ENCODE data around the gene SNX20. TPM values are rescaled to one million over a fixed set of nuclear protein-coding genes. Genes with fewer than 3 reads are reported as not detected.

The SNX20 gene
- total and polyA plus RNA-seq, 2 of the 13 experiments (the other 11 are each of a cell fraction or from before 2014, with no cell fraction given) = not detected

DNA sequence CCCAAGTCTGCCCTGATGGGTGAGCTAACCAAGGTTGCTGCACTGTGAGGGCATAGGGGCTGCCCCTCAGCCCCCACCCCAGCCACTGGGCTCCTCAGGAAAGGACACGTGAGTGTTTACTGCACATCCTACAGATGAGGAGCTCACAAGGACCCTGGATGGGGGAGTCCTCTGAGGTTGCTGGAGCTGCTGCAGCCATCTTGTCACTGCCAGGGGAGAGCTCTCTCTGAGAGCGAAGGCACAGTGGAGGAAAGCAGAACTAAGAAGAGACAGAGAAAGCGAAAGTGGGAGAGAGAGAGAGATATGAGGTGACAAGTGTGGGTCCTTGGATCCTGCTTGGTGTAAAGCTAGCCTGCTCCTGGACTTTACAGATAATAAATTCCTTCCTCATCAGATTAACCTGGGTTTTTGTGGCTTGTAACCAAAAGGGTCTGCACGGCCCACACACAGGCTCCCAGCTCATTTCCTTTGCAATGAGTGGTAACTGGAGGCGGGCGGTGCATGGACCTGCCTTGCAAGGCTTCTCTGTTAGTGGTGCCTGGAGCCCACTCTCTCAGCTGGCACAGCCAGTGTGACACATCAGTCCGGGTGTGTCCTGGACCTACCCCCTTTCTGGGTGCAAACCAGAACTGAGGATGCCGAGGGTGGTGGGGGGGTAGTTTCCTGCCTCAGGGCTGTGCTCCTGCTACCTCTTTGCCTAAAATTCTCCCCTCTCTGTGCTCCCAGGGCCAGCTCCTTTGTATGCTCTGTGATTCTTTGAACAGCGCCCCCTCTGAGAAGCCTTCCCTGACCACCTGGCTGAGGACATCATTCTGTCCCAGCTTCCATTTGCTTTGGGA lies 14.2 kb downstream of the SNX20 start (continued):
- peak; percentile 50 for TF ChIP-seq ZFP36 (IDR thresholded peaks at IDR 0.05; ENCODE audit: borderline replicate concordance, low read depth, low read length, partially characterized antibody)
- TF ChIP-seq, protein P1, sequence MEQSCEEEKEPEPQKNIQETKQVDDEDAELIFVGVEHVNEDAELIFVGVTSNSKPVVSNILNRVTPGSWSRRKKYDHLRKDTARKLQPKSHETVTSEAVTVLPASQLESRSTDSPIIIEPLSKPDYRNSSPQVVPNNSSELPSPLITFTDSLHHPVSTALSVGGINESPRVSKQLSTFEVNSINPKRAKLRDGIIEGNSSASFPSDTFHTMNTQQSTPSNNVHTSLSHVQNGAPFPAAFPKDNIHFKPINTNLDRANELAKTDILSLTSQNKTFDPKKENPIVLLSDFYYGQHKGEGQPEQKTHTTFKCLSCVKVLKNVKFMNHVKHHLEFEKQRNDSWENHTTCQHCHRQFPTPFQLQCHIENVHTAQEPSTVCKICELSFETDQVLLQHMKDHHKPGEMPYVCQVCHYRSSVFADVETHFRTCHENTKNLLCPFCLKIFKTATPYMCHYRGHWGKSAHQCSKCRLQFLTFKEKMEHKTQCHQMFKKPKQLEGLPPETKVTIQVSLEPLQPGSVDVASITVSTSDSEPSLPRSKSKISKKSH (CRISPR knock-in tag; IDR thresholded peaks at IDR 0.05; ENCODE audit: borderline replicate concordance) = 0 out of 2 replicates have a peak, but pooled peaks have one; percentile 12
- TF ChIP-seq CENPT (CRISPR knock-in tag; IDR thresholded peaks at IDR 0.05; ENCODE audit: low read depth) = no peak
- TF ChIP-seq ZNF790 (CRISPR knock-in tag; IDR thresholded peaks at IDR 0.05; ENCODE audit: borderline replicate concordance) = 0 out of 2 replicates have a peak, but pooled peaks have one; percentile 38

DNA sequence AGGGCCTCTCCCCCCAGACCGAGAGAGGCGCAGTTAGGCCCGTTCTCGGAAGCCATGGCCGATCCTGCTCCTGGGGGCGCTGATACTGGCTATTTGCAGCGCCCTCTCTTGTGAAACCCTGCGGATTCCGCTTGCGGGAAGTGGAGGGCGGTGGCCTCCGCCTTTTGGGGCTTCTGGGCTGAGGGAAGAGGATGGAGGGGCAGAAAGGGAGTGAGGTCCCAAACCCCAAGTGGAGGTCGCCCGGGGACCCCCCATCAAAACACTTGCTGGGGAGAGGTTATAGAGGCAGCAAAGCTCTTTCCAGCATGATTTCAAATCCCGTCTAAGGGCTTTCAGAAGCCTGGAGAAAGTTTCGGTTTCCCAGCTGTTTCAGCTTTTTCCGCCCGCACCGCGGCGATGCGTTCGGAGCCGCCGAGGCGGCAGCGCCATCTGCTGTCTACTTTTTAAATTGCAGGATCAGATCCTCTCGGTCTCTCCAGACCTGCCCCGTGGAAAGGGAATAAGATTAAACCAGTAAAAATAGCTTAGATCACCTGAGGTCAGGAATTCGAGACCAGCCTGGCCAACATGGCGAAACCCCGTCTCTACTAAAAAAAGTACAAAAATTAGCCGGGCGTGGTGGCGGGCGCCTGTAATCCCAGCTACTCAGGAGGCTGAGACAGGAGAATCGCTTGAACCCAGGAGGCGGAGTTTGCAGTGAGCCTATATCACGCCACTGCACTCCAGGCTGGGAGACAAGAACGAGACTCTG lies 15.8 kb downstream of the SNX20 start:
- Histone ChIP-seq H4K20me1 (ENCODE audit: insufficient read depth, low read length) (no peaks in the 10 kb centered on the region), H2AFZ (ENCODE audit: low read length) (peak overlapping the region; percentile 93), H3K36me3 (replicated peaks in 1 of 2; ENCODE audit: control insufficient read depth in 1 of 2, insufficient read depth in 2 of 2, low read length in 2 of 2) (no peaks in the 10 kb centered on the region), H3K4me3 (replicated peaks in 1 of 3; ENCODE audit: insufficient read depth in 1 of 3, low read depth in 2 of 3, low read length in 3 of 3) (peak overlapping the region; percentile 57 to 76 (median 69)), H3K9ac (ENCODE audit: insufficient read depth, low read depth, low read length) (peak overlapping the region; percentile 67), H3K4me1 (ENCODE audit: insufficient read depth, low read length) (peaks cover 39% of the 10 kb centered on the region), H3K9me3 (ENCODE audit: low read length) (peaks cover 1% of the 10 kb centered on the region; the same call in 1 of the 2 replicates), H3K27ac (ENCODE audit: extremely low read length, insufficient read depth, low read length) (no peak overlapping the region), H3K27me3 (ENCODE audit: control insufficient read depth in 1 of 2, insufficient read depth in 2 of 2, low read length in 2 of 2) (no peaks in the 10 kb centered on the region), H3K79me2 (ENCODE audit: insufficient read depth, low read length) (no peaks in the 10 kb centered on the region), H3K4me2 (ENCODE audit: low read depth, low read length) (peak overlapping the region; percentile 83)
- WGBS (ENCODE audit: low lambda C conversion rate) = 18% methylated on average over 40 of the region's 40 CpGs
- POLR2A ChIA-PET = interaction anchor here (0.7 to 1.7 kb wide), 11 partner anchors 8 to 296 kb away, joined by 3 to 10 read pairs (median 3); partner anchors contain the start of gene NKD1
- DNase-seq (ENCODE audit: low spot score) = peak; percentile 59
- in situ Hi-C loops (cut with HindIII; ENCODE audit: extremely low pct_ligation_motif_present, low pct_unique_long_range_greater_than_20kb) (loop anchor here (5.0 to 10.0 kb wide), 3 partner anchors 142 to 401 kb away; partner anchors contain the start of gene ADCY7), intact Hi-C loops (cut with micrococcal nuclease; ENCODE audit: unreplicated experiment) (loop anchor here (1.0 to 10.0 kb wide), 5 partner anchors 77 to 421 kb away; partner anchors contain the start of gene CYLD)
- peak; percentile 85 for FAIRE-seq
- peak; percentile 69 for ATAC-seq
- BruUV-seq (replicated peaks) = no TSS peak
- CTCF ChIA-PET (ENCODE audit: low intra/inter-chr PET ratio, low total read pairs) = interaction anchor here (1.2 to 2.0 kb wide), 3 partner anchors 141 to 293 kb away, joined by 4 to 15 read pairs (median 8); no protein-coding TSS in a partner anchor
- TF ChIP-seq STAG1 (CRISPR knock-in tag; IDR thresholded peaks at IDR 0.05) (peak; percentile 97), THAP11 (CRISPR knock-in tag; IDR thresholded peaks at IDR 0.05) (0 out of 2 replicates have a peak, but pooled peaks have one; percentile 10), MAFF (IDR thresholded peaks at IDR 0.05; ENCODE audit: low read depth, low read length) (0 out of 2 replicates have a peak, but pooled peaks have one; percentile 6), ELF3 (CRISPR knock-in tag; IDR thresholded peaks at IDR 0.05) (peak; percentile 18; the same call in 1 of the 2 replicates), KDM5A (IDR thresholded peaks at IDR 0.05; ENCODE audit: borderline replicate concordance, low read length) (no peak), ZNF350 (CRISPR knock-in tag; IDR thresholded peaks at IDR 0.05; ENCODE audit: borderline replicate concordance, low read depth) (peak; percentile 57; the same call in 1 of the 2 replicates), TEAD2 (CRISPR knock-in tag; IDR thresholded peaks at IDR 0.05) (no peak), CBX1 (IDR thresholded peaks at IDR 0.05; ENCODE audit: low read depth) (no peak), GATAD1 (CRISPR knock-in tag; IDR thresholded peaks at IDR 0.05) (no peak)
- TF ChIP-seq, protein P2, sequence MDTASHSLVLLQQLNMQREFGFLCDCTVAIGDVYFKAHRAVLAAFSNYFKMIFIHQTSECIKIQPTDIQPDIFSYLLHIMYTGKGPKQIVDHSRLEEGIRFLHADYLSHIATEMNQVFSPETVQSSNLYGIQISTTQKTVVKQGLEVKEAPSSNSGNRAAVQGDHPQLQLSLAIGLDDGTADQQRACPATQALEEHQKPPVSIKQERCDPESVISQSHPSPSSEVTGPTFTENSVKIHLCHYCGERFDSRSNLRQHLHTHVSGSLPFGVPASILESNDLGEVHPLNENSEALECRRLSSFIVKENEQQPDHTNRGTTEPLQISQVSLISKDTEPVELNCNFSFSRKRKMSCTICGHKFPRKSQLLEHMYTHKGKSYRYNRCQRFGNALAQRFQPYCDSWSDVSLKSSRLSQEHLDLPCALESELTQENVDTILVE (CRISPR knock-in tag; IDR thresholded peaks at IDR 0.05) = no peak
- TF ChIP-seq, protein P3, sequence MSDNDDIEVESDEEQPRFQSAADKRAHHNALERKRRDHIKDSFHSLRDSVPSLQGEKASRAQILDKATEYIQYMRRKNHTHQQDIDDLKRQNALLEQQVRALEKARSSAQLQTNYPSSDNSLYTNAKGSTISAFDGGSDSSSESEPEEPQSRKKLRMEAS (IDR thresholded peaks at IDR 0.05) = no peak

All from HepG2 (cell line).